AG10803 (cell line): ENCODE results near the gene MANSC4.

Experiments used
- DNase-seq: peaks from one replicate; pipeline ENCODE4 v3.0.0; 2010; ENCODE audit warnings: low read depth
- H3K4me3 ChIP-seq: 2 replicates; pipeline ENCODE4 v1.5.1; 2011; ENCODE audit warnings: mild to moderate bottlenecking, low read length, control low read depth
- CTCF ChIP-seq: conservative IDR thresholded peaks from 2 replicates; pipeline ENCODE4 v1.5.1; 2011; ENCODE audit warnings: mild to moderate bottlenecking, low read length, control low read depth, inconsistent platforms

Gene MANSC4

GRCh38 chr12:27821259-27821973, 41.4 kb upstream of the MANSC4 start:
- DNase-seq, result peak; percentile 74
- no peak overlapping the region for H3K4me3 ChIP-seq
- TF ChIP-seq CTCF, result peak; percentile 84

GRCh38 chr12:27820564-27820963, 40.5 kb upstream of the MANSC4 start:
- TF ChIP-seq CTCF, result no peak
- DNase-seq, result no peak
- no peak overlapping the region for H3K4me3 ChIP-seq

- DNase-seq, result no peak
- TF ChIP-seq CTCF, result no peak
- no peak overlapping the region for H3K4me3 ChIP-seq
Observed at GRCh38 chr12:27818401-27818918, 38.4 kb upstream of the MANSC4 start.

GRCh38 chr12:27817766-27818165, 37.7 kb upstream of the MANSC4 start:
- H3K4me3 ChIP-seq, result no peak overlapping the region
- DNase-seq, result peak; percentile 6
- TF ChIP-seq CTCF, result no peak

DNA sequence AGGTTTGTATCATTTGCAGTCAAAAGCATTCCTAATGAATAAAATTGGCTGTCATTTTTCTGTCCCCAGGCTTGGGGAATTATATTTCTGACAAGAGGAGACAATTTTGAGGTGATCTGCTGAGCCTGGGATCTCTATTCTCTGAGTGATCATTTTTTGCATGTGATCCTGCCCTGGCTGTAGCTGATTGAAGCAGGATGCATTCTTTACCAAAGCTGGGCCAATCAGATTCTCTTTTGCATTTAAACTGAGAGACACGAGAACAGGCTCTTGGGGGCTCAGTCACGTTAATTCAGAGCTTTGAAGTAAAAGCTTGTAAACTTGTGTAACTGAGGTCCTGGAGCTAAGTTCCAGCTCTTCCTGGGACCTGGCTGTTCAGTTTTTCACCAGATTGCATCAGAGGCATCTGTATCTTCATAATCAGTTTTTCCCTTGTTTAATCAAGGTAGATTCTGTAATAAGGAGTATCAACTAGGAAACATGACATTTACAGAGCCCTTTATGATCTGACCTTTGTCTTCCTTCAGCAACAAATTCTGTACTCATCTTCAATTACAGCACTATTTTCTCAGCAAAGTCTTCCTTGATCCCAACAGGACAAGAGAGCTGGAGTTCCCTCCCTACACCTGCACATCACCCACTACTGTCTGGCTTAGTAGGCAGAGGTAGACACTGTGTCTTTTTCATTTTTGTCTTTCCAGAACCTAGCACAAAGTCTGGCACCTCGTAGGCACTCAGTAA, 35.0 kb upstream of the MANSC4 start:
- H3K4me3 ChIP-seq, result no peak overlapping the region
- DNase-seq, result peak; percentile 42
- TF ChIP-seq CTCF, result no peak

GRCh38 chr12:27814411-27814810, 34.4 kb upstream of the MANSC4 start:
- no peak for TF ChIP-seq CTCF
- DNase-seq, result no peak
- H3K4me3 ChIP-seq, result no peak overlapping the region

DNA sequence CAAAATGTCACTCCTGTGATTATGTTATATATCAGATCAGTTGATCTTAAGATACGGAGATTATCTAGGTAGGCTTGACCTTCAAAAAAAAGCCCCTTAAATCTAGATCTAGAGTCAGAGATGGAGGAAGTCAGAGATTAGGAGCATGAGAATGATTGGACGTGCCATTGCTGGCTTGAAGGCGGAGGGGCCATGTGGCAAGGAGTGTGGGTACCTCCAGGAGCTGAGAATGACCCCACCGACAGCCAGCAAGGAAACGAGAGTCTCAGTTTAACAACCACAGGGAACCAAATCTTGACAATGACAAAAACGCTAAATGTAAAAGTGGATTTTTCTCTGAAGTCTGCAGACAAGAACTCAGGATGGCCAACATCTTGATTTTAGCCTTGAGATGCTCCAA, 32.5 kb upstream of the MANSC4 start:
- H3K4me3 ChIP-seq, result no peak overlapping the region
- no peak for TF ChIP-seq CTCF
- DNase-seq, result no peak
